ENCODE results near the gene CCR4.
A peak's percentile ranks its signal among the peaks of the same experiment; 100 is the strongest.
"Not testable (repeated sequence)": the region's sequence is repeated elsewhere in the genome, so short reads cannot be mapped to it uniquely, and the experiment has no call there.

CCR4 gene

DNA sequence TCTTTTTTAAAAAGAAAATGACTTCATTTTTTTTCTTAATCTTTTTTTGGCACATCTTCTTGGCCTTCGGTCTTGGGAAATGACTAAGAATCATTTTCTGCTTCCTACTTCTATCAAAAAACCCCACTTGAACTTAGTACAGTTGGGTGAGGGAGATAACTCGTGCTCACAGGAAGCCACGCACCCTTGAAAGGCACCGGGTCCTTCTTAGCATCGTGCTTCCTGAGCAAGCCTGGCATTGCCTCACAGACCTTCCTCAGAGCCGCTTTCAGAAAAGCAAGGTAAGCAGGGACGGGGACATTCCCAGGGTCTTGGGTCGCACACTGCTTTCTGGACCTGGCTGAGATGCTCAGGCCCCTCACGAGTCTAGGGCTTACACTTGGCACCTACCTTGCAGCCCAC is at the start of gene CCR4:
TSS of gene CCR4 (plus strand) at position 235 of the 402 bp plus-strand sequence. CDS start 1,779 bp downstream, outside the sequence.
- peak; percentile 36 to 68 for DNase-seq

DNA sequence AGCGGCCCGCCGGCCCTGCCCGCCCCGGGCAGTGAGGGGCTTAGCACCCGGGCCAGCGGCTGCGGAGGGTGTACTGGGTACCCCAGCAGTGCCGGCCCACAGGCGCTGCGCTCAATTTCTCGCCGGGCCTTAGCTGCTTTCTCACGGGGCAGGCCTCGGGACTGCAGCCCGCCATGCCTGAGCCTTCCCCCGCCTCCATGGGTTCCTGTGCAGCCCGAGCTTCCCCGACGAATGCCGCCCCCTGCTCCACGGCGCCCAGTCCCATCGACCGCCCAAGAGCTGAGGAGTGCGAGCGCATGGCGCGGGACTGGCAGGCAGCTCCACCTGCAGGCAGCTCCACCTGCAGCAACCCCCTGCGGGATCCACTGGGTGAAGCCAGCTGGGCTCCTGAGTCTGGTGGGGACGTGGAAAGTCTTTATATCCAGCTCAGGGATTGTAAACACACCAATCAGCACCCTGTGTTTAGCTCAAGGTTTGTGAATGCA is 48.5 kb upstream of the CCR4 start:
- peak; percentile 19 to 28 for DNase-seq

DNA sequence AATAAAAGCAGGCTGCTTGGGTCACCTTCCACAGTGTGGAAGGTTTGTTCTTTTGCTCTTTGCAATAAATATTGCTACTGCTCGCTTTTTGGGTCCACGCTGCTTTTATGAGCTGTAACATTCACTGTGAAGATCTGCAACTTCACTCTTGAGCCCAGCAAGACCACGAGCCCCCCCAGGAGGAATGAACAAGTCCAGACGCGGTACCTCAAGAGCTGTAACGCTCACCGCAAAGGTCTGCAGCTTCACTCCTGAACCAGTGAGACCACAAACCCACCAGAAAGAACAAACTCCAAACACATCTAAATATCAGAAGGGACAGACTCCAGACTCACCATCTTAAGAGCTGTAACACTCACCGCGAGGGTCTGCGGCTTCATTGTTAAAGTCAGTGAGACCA is 47.5 kb upstream of the CCR4 start:
- no peak for DNase-seq

DNA sequence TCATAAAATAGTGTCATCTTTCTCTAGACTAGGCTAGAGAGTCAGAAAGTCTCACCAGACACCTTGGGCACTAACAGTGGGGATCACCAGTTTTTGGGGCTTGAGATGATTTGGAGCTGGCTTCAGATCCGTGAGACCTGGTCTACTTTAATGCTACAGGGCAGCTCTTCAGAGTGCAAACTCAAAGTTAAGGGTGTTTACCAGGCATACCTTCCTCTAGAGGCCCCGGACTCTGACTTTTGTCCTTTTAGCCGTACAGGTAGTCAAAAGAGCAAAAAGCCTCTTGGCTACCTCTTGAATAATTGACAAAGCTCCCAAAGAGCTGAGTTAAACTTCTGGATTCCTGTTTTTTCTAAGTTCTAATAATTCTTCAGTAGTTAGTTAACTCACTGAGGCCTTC is 41.4 kb upstream of the CCR4 start:
- no peak for DNase-seq

DNA sequence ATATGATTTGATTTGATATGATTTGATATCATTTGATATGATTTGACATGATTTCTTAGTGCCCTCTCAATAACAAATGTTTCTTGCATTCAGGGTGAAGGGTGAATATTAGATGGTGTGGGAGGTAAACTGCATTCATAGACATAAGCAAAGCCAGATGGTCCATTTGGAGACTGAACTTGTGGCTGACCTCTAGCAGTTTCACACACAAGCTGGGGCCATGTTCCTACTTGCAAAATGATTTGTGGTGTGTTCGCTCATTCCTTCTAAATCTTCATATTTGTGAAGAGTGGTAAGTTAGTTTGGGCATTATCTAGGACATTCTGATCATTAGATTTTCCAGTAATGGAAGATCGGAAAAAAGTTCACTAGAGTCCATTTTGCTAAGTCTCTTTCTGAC is 40.5 kb upstream of the CCR4 start:
- DNase-seq, result no peak

DNA sequence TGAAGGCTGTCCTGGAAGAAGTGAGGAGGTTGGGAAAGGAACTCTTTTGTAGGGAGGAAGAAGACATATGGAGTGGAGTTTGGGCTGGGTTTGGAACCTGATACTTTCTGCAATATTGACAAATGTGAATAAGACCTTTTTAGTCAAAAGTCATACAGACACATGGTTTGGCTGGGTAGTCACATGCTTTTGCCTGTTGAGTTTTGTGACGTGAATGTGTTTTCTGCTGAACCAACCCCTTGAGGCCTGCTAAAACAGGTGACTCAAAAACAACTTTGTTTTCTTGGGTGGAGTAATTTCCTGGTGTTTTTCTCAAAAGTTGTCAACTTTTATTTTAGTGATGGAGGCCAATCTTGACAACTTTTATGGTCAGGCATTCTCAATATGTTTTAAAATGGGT is 39.4 kb upstream of the CCR4 start:
- peak in 1 of 2 donors; percentile 18 for DNase-seq

DNA sequence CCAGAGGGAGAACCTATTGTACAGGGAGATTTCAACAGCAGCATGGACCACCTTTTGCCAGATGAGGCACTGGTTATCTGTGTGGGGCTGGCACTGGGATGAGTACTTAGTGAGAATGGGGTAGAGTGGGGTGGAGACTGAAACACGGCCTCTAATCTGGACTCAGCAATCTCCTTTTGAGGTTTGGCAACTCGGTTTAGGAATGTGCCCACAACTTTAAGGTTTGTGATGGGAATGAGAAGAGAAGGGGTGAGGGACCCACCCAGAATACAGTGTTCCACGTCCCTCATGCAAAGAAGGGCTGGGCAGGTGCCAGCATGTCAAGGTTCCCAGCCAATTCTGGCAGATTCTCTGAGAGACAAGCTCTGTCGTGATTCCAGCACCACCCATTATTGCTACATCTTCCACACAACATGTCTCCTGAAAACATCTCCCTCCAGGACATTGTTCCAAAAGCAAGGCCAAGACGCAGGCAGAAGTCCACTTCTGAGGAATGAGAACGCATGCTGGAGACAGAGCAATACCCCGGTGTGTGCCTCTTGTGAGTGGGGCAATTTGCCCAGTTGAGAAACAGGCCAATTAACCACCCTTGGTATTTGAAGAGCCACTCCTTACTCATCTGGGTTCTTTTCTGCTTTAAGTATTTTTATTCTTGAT is 37.5 kb upstream of the CCR4 start:
- no peak for DNase-seq

DNA sequence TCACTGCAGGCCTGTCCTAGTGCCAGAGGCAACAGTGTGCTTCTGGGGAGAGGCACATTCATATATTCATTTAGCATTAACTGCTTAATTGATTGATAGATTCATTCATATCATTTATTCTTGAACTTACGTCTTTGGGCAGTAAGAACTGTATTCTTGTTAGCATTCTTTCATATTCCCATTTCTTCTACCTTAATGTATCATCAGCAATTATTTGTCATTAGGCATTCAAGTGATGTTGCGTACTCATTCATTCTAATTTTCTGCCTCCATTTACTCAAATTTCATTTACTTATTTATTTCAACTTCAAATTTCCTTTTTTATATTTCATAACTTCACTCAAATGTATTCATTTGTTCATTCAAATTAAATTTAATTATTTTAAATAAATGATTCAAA is 31.5 kb upstream of the CCR4 start:
- DNase-seq, result no peak

DNA sequence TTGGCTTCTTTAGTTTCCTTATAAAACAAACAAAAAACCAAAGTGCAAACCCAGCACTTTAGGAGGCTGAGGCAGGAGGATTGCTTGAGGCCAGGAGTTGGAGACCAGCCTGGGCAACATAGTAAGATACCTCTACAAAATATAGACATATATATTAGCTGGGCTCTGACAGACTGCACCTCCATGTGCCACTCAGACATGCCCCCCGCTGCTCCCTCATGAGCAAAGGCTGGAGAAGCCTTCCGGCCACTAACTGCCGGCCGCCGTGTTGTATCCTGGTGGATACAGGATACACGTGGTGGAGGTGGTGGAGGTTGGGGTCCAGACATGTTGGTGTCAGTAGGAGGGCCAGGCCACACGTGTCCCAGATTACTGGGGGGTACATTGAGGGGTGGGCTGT is 29.4 kb upstream of the CCR4 start:
- DNase-seq, result no peak

DNA sequence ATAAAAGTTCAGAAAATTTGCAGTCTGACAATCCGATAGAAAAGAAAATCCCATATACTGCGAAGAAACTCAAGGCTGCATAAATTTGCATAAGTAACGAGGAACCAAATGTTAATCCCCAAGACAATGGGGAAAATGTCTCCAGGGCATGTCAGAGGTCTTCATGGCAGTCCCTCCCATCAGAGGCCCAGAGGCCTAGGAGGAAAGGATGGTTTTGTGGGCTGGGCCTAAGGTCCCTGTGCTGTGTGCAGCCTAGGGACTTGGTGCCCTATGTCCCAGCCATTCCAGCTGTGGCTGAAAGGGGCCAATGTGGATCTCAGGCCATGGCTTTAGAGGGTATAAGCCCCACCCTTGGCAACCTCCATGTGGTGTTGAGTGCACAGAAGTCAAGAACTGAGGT is 21.3 kb upstream of the CCR4 start:
- no peak for DNase-seq

DNA sequence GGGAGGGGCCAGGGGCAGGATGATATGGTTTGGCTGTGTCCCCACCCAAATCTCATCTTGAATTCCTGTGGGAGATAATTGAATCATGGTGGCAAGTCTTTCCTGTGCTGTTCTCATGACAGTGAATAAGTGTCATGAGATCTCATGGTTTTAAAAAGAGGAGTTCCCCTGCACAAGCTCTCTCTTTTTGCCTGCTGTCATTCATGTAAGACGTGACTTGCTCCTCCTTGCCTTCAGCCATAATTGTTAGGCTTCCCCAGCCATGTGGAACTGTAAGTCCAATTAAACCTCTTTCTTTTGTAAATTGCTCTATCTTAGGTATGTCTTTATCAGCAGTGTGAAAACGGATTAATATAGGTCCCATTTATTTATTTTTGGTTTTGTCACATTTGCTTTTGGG is 20.2 kb upstream of the CCR4 start:
- DNase-seq, result not testable (repeated sequence)

DNA sequence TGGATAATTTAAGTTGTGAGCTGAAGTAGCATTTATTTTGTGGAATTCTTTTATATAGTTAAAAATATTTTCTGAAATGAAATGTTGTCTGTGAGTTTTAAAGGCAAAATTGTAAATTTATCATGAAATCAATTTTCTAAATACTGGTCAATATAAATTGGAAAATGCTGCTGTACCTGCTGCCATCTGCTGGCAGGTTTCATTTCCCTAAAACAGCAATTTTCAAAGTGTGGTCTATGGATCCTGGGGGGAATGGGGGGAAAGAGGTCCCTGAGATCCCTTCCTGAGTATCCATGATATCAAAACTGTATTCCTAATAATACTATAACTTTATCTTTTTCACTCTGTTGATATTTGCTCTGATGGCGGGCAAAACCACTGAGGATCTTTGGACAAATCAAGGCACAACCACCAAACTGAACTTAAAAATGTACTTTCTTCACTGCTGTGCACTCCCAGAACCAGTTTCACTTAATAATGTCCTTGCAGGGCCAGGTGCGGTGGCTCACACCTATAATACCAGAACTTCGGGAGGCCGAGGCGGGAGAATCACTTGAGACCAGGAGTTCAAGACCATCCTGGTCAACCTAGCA is 17.2 kb upstream of the CCR4 start:
- DNase-seq, result no peak

DNA sequence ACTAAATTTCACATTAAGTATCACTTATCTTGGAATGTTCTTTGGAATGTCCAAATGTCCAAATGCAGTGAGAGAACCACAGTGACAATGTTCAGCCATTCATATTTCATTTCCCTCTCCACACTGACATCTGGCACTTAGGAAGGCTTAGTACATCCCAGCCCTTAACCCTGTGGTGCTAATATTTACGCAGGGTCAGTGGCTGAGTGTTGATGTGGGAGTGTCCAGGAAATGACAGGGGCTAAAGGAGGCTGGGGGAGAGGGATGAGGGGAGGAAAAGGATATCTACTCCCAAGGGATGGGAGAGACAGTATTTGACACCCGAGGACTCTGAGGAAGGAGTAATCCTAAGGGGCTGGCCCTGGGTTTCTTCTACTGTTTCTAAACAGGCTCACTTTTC is 14.1 kb upstream of the CCR4 start:
- no peak for DNase-seq

DNA sequence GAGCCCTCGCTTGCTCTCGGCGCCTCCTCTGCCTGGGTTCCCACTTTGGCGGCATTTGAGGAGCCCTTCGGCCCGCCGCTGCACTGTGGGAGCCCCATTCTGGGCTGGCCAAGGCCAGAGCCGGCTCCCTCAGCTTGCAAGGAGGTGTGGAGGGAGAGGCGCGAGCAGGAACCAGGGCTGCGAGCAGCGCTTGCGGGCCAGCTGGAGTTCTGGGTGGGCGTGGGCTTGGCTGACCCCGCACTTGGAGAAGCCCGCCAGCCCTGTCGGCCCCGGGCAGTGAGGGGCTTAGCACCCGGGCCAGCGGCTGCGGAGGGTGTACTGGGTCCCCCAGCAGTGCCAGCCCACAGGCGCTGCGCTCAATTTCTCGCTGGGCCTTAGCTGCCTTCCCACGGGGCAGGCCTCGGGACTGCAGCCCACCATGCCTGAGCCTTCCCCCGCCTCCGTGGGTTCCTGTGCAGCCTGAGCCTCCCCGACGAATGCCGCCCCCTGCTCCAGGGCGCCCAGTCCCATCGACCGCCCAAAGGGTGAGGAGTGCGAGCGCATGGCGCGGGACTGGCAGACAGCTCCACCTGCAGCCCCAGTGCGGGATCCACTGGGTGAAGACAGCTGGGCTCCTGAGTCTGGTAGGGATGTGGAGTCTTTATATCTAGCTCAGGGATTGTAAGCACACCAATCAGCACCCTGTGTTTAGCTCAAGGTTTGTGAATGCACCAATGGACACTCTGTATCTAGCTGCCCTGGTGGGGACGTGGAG is 11.7 kb upstream of the CCR4 start:
- not testable (repeated sequence) for DNase-seq

DNA sequence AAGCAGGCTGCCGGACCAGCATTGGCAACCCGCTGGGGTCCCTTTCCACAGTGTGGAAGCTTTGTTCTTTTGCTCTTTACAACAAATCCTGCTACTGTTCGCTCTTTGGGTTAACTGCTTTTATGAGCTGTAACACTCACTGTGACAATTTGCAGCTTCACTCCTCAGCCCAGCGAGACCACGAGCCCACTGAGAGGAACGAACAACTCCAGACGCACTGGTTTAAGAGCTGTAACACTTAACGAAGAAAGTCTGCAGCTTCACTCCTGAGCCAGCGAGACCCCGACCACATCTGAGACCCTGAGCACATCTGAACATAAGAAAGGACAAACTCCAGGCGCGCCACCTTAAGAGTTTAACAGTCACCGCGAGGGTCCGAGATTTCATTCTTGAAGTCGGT is 10.7 kb upstream of the CCR4 start:
- no peak for DNase-seq

DNA sequence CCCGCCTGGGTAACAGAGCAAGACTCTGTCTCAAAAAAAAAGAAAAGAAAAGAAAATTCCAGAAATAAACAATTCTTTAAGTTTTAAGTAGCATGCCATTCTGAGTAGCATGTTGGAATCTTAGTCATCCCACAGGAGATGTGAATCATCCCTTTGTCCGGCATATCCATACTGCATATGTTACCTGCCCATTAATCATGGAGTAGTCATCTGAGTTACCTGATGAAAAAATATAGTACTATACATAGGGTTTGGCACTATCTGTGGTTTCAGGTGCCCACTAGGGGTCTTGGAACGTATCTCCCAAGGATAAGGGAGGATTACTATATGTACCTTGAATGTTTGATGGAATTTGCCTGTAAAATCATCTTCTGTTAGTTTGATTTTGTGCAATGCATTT is 6.3 kb upstream of the CCR4 start:
- no peak for DNase-seq

DNA sequence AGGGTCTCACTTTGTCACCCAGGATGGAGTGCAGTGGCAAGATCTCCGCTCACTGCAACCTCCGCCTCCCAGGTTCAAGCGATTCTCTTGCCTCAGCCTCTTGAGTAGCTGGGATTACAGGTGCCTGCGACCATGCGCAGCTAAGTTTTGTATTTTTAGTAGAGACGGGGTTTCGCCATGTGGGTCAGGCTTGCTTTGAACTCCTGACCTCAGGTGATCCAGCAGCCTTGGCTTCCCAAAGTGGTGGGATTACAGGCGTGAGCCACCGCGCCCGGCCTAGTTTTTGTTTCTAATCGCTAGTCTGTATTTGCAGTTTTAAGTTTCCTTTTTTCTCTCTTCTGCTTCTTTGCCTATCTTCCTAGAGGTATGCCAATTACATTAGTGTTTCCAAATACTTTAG is 5.8 kb upstream of the CCR4 start:
- not testable (repeated sequence) for DNase-seq

DNA sequence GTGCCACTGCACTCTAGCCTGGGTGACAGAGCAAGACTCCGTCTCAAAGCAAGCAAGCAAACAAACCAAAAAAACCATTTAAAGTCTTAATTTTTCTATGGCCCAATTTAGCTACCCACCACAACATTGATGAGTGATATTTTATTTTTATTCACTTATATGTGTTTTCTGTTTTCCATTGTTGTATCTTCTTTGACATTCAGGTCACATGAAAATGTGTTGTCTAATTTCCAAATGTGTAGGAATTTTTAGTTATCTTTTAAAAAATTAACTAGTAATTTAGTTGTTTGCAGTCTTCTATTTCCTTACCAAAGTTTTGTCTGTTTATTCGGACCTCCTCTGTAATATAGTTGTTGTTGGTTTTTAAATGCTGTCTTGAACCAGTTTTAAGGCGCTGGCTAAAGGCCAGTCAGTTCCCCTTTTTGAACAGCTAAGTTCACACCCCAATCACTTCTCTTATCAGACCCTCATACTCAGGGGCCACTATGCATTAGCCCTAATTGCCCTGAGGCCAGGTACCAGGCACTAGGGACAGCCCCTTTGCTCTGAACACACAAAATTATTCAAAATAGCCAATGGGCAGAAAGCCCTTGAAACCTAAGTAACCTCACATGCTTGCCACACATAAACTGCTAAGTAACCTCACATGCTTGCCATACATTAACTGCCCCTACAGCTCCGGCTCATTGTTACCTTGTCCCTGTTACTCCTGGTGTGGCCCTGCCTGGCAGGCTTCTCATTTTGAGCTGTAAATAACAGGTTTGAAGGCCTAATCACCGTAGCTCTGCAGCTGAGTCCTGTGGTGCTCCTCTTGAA is 4.3 kb upstream of the CCR4 start:
- DNase-seq, result no peak

DNA sequence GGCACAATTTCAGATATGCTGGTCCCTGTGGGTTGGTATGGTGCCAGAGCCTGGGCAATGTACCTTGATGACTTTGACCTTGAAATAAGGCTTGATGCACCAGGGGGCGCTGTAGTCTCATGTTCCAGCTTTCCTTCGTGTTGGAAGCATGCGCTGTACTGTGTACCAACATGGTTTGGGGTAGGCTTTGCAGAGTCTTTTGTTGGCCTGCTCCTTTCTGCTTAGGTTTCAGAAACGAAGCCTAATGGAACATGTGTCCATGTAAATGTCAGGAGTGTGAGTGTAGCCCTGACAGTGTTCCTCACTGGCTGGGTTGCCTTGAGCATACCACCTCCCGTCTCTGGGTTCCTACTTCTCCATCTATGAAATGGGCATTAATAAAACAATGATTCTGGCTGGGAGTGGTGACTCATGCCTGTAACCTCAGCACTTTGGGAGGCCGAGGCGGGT is 3.6 kb upstream of the CCR4 start:
- DNase-seq, result peak; percentile 81 to 88

DNA sequence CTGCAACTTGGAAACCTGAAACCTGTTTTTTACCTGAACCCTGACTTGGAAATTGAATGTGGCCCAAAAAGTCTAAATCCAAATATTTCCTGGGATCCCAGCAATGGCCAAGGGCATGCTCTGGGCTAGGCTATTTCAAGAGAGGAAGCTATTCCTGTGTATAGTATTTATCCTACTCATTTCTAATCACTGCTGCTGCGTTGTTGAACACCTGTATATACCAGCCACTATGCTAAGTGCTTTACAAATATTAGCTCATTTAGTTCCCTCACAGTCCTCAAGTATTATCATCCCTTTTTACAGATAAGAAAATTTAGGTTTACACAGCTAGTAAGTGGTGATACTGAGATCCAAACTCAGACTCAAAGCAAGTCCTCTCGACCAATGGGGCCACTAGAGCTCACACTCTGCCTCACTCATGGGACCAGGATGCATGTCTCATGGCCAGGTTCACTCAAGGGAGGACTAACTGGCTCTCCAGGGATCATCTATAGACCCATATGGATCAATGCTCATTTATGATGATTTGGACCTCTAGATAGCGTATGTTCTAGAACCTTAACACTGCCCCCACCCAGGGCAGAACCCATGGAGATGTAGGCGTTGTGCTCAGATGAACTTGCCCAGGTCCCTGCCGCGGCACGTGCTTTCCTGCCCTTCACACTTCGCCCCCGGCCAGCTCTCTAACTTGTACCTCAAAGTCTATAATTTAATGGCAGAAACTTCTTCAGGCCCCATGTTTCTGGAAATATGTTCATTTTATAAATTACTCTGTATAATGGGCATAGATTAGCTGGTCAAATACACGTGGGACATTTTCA is 2.6 kb upstream of the CCR4 start:
- DNase-seq, result no peak

DNA sequence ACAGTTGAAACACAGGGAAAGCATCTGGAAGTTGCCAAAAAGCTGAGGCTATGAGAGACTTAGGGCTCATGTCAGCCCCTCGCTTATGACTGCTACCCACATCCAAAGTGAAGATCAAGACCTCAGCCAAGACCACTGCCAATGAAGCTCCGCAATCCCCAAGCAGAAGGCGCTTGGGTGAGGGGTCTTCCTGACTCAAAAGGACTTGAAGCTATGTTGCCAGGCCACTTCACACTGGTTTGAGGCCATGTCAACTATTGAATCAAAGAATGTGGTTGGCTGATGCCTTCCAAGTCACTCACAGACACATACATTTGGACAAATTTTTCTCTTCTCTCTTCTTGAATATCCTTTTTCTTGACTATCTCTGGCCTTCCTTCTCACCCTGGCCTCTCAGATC is 928 bp upstream of the CCR4 start:
- DNase-seq, result no peak

DNA sequence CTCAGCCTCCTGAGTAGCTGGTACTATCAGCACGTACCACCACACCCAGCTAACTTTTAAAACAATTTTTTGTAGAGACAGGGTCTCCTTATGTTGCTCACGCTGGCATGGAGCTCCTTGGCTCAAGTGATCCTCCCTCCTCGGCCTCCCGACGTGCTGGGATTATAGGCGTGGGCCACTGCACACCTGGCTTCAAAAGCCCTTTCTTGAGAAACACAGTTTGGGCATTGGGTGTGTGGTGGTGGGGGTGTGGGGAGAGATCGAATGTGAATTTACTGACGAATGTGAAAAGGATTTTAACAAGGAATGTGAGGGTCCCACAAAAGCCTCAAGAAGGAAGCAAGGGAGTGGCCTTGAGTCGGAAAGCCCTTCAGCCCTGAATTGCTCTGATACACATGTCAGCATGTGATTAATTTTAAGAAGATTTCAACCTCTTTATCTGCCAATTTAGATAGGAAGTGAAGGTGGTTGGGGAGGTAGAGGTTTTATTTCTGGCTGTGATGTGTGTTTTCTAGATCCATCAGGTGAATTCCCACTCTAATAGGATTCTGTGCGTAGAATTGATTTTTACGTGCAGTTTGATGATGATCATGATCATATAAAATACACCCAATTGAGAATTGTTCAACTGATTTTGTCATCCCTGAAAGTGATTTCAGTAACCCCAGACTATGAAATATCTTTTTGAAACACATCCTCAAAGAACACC is 1.1 kb downstream of the CCR4 start:
- peak in 1 of 2 donors; percentile 24 for DNase-seq

Data from CD4-positive, alpha-beta T cell treated with Interleukin-1 beta for 1 hour (primary cell).